HG02571 (cell line): ENCODE measurements around the gene KRTAP25-1.

Experiments
- ATAC-seq: cut with Tn5 transposase; IDR thresholded peaks from one replicate; pipeline ENCODE4 v1.9.1; 2021; ENCODE audit warnings: mild to moderate bottlenecking, moderate library complexity; ENCODE audit not compliant: unreplicated experiment

Gene KRTAP25-1

GRCh38 chr21:30289215-30289614 is at the start of gene KRTAP25-1:
KRTAP25-1 (minus strand) TSS chr21:30289514; CDS start chr21:30289490, 24 bp downstream.
- no peak for ATAC-seq

- no peak for ATAC-seq
These were observed 49.4 kb upstream of the KRTAP25-1 start for GRCh38 chr21:30338717-30339116.

GRCh38 chr21:30337772-30338171 is 48.5 kb upstream of the KRTAP25-1 start:
- ATAC-seq: no peak

DNA sequence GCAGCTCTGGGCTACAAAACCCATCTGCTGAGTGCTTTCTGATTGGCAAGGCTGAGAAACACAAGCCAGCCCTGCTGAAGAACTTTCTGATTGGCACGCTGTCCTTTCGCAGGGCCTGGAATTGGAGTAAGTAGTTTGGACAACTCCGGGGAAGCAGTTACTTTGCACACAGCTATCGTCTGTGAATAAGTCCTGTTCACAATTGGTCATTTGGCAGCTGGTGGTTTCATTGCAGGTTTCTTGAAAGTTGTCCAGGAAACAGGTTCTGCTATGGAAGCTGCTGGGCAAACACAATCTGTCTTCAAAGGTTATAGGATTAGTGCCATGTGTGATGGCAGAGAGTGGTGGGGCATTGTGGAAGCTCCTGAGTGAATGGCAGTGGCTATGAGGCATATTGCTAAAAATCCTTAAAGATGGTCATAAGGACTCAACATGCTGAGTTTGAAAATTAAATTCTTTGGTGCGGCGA is 48.0 kb upstream of the KRTAP25-1 start, which contains the start of gene KRTAP27-1:
Gene KRTAP27-1, minus strand, starts transcription at position 419 of the 469 bp plus-strand sequence. Its CDS starts 26 bp downstream, at position 393.
- ATAC-seq: no peak

DNA sequence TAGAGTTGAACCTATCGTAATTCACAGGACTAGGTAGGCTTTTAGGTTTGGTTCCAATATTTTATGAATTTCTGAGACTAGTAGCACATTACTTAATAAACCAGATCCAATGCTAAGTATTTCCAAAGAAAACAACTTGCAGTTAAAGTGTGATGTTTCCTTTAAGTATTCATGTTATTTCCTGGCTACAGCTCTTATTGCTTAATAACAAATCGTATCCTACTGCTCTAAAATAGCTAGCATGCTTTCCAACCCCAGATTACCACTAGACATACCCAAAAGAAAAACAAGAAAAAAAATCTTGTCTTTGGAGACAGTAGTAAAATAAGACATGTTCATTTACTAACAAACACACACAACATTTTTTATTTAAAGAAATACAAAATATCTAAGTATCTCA is 47.3 kb upstream of the KRTAP25-1 start:
- ATAC-seq: no peak

DNA sequence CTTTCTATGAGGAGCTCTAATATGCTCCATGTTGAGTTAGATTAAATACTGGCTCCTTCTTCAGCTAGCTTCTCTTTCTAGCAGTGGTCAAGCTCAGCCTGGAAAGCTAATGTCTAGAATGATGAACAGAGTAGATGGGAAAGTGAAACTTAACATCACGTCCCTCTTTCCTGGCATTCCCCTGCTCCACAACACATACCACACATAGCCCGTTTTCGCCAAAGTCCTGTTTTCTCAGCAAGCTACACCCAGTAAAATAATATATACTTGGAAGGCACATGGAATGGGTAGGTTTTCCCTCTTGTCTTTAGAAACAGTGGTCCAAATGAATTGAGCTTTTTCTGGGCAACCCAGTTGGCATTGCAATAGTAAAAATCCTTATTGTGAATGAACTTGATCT is 44.4 kb upstream of the KRTAP25-1 start:
- ATAC-seq: no peak

- ATAC-seq: no peak
These were observed 43.4 kb upstream of the KRTAP25-1 start for GRCh38 chr21:30332681-30333080.

GRCh38 chr21:30329203-30329875 is 40.0 kb upstream of the KRTAP25-1 start:
- ATAC-seq: no peak

GRCh38 chr21:30326390-30326789 is 37.1 kb upstream of the KRTAP25-1 start:
- no peak for ATAC-seq

DNA sequence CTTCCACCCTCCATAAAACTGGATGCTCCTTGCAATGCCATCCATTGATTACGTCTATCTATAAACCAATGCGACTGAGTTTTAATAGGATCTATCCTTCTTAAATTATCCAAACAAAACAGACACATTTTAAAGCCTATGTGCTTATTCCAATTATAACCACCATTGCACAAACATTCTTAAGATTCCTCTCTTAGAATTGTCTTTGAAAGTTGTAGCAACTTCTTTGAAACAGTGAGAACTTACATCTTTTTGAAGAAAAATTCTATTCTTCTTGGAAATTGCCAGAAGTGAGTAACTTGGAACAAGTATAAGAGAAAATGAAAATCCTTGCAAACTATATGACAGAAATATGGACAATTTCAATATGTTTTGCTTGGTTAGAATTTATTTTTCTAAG is 30.9 kb upstream of the KRTAP25-1 start, which contains the start of gene KRTAP26-1:
Gene KRTAP26-1, minus strand, starts transcription at position 101 of the 400 bp plus-strand sequence. CDS start 280 bp downstream, outside the sequence.
- ATAC-seq: no peak

DNA sequence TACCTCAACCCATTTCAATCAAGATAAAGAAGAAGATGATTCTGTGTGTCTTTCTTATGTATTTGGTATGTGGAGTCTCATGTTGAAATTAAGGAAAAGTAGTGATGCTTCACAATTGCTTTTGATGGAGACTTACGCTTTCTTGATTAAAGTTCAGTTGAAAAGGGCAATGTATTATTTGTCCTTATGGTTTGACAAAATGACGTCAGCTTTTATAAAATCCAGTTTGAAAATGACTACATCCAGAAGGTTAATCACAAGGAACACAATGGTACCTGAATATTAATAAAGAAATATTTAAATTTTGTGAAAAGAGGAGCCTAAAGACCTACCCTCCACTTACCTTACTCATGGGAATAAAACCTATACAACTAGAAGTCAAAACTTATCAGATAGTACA is 26.4 kb upstream of the KRTAP25-1 start:
- no peak for ATAC-seq

- no peak for ATAC-seq
These were observed 17.6 kb upstream of the KRTAP25-1 start for GRCh38 chr21:30306884-30307283.

DNA sequence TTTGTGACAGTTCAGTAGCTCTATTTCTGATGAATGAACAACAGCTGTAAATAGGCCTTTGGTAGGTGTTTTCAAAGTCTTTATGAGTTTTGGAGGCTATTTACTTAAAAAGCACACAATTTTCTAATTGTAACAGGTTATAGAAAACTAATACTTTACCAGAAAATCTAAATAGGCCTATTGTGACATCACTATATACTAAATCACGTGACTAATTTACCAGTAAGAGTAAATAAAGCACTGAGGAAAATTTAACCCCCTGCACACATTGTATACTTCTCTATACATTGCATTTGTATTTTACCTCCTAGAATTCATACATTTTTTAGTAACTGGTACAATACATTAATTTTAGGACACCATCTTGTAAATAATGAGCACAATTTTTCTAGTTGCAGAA is 15.8 kb upstream of the KRTAP25-1 start:
- no peak for ATAC-seq

- no peak for ATAC-seq
These were observed 6.5 kb downstream of the KRTAP25-1 start, which contains the start of gene KRTAP24-1 for GRCh38 chr21:30282850-30283249. KRTAP24-1 (minus strand) TSS chr21:30282950; CDS start chr21:30282932, 18 bp downstream.

DNA sequence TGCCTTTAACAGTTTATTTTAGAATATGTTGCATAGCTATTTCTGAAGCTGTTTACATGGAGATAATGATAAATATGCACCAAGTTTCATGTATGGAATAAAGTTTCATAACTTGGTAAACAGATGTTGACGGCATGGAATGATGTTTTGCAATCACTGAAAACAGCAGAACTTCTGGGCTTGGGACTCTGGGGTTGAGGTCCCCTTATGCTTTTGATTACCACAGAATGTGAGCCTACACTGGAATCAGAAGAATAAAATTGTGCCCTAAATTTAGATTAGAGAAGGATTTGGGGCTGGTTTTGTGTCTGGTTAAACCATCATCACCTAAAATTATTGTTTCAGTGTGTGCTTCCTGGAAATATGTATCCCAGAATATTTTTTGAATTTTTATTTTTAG is 17.7 kb downstream of the KRTAP25-1 start:
- ATAC-seq: no peak

- ATAC-seq: no peak
These were observed 18.2 kb downstream of the KRTAP25-1 start for GRCh38 chr21:30271156-30271555.

DNA sequence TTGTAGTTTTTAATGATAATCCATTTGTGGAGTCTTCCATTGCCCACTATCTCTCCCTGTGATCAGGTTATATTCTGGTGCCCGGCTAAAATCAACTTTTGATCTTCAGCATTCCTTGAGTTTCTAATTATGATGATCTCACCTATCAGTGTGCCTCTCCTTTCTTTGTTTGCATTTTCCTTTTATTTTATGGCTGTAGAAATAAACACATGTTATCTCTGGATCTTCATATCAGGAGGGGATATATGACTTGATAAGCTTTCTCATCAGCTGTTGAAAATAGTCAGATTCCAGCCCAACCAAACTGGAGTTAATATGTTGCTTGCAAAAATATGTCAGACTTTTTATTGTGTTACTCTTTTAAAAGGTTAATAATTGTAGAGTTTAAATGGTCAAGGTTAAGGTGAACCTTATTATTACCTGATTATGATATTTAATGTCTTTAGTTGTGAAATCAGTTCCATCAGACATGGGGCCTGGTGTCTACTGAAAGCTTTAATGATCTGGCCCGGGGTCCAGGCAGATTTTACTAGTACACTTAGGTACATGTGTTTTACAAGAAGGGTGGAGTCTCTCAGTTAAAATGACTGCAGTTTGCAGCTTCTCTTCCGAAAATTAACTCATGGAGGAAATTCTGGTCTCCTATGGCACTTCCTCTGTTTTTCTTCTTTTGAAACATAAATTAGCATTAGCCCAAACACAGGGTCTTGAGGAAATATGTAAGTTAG is 19.3 kb downstream of the KRTAP25-1 start:
- no peak for ATAC-seq

DNA sequence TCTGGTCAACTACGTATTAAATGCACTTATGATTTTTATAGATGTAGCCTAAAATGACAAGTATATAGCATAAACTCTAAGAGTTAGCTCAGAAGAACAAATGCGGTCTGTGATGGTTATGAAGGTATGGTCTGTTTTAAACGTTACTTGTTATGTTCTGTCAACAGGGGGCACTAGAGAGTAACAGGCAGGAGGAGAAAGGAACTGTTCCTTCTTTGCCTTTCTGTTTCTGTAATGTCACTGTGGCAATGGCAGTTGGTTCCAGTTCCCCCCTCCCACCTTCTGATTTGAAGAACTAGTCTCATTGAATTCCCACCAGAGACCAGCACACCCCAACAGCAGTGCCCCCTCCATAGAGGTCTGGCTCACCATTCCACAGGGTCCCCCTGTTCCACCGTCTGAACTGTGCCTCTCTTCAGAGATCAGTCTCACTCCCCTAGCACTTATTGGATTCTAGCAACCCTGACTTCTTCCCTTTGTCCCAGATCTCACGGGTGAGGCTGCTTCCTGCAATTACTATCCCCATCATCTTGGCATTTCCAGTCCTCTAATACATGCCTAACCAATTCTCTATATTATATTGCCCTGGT is 20.6 kb downstream of the KRTAP25-1 start:
- ATAC-seq: no peak

DNA sequence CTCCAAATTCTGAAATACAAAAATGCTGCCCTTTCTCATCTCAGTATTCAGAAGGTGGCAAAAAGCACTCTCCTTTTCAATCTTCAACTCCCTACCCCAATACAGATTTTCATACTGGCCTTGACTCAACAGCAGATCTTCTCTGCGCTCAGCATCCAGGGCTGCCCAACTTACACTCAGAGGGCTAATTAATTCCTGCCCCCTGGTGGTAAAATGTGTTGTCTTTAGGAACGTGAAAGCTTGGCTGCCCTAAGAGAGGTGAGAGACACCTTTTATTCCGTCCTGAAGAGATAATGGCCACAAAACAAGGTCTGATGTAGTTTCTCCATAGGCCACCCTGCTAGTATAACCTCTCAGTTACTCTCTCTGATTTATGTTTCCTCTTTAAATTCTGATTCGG is 31.5 kb downstream of the KRTAP25-1 start:
- ATAC-seq: no peak

DNA sequence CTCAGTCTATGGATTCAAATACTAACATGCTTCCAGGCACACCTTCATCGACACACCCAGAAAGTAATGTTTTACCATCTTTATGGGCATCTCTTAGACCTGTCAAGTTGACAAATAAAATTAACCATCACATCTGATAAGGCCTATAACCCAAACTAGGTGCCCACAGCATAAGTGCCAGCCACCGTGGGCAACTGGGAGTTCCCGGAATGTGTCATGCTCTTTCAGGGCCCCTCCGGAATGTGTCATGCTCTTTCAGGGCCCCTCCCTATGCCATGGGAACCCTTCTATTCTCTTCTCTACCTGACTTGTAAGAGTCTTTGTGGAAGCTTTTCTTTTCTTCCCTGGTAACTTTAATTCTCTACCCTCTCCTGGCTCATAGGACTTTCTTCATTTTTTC is 33.2 kb downstream of the KRTAP25-1 start:
- no peak for ATAC-seq

DNA sequence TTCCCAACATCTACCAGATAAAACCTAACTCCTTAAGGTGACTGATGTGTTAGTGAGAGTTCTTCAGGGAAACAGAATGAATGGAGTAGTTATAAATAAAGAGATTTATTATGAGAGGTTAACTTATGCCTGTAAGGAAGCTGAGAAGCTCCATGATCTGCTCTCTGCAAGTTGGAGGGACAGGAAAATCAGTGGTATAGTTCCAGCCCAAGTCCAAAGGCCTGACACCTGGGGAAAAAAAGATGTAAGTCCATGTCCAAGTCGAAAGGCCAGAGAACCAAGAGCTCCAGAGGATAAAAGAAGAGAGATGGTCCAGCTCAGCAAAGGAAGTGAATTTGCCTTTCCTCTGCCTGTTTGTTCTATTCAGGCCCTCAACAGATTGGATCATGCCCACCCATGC is 33.6 kb downstream of the KRTAP25-1 start:
- ATAC-seq: no peak

DNA sequence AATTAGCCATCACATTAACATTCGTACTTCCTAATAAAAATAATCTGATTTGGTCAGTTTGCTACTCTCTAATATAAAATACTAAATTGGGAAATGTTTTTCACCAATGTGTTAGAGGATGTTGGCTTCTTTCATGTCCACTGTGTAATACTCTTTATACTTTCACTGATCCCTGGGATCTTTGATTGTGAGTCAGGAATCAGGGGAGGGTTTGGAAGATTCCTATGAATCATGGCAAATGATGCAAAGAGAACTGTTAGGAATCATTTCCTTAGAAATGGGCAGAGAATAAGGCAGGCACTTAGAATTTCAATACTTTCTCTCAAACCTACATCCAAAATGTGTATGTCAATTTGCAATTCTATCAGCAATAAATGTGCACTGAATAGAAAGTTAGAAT is 37.5 kb downstream of the KRTAP25-1 start:
- no peak for ATAC-seq
